Measurements from ENCODE around the gene FA2H.
"Not testable (repeated sequence)": the region's sequence is repeated elsewhere in the genome, so short reads cannot be mapped to it uniquely, and the experiment has no call there.

The FA2H gene

DNA sequence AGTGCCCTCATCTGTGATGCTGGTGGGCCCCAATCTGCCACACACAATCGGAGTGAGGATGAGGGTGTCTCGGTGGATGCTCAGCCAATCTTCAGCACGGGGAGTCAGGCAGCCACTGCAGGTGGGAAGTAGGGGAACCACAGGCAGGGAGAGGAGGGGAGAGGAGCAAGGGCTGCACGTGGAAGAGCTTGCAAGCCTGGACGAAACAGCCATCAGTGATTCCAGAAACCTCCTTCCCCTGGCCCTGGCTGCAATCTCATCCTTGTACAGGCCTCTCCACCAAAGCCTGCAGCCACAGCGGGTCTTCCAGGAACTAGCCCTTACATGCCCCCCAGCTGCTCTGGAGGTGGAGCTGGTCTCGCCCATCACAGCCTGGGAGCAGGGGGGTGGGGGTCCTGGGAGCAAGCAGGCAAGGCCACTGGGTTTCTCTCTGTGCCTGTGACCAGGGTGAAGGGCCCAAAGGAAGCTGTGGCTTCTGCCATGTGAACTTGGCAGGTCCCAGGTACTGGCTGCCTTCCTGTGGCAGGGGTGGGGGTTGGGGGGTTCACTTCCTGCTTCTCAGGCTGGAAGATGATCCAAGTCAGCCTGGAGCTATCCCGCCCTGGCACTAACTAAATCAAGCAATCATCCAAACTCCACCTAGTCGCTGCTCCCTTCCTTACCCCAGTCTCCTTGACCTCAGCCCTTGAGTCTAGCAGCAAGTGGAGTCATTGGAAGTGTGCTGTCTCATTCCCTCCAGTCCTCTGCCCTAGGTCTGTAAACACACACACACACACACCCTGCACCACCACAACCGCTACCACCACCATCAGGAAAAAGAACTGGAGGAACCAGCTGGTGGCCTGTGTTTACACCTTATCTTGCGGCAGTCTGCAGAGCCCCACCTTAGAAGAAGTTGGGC, 44.6 kb downstream of the FA2H start:
- TF ChIP-seq YY1 (IDR thresholded peaks at IDR 0.05; ENCODE audit: insufficient read depth, insufficient read length), result no peak
- TF ChIP-seq SUZ12 (IDR thresholded peaks at IDR 0.05; ENCODE audit: extremely low read depth, insufficient read depth, insufficient read length), result no peak
- peaks cover 13% of the 10 kb centered on the region; the same call in 1 of the 2 replicates for H3K9me3 ChIP-seq (ENCODE audit: insufficient read depth, low read length)
- no peak overlapping the region for H3K9ac ChIP-seq (ENCODE audit: insufficient read length, low read depth)
- H3K27me3 ChIP-seq (ENCODE audit: insufficient read depth, insufficient read length), result no peaks in the 10 kb centered on the region
- DNase-seq (ENCODE audit: low read depth, low spot score), result no peak
- no peaks in the 10 kb centered on the region for H3K36me3 ChIP-seq (ENCODE audit: insufficient read depth, insufficient read length, low read length)
- peaks cover 29% of the 10 kb centered on the region for H3K4me1 ChIP-seq (ENCODE audit: insufficient read depth, insufficient read length)
- no peak overlapping the region for H3K4me3 ChIP-seq (ENCODE audit: insufficient read length, low read depth)

GRCh38 chr16:74727903-74728302, 46.7 kb downstream of the FA2H start:
- Histone ChIP-seq H3K4me3 (ENCODE audit: insufficient read length, low read depth) (no peak overlapping the region), H3K9ac (ENCODE audit: insufficient read length, low read depth) (no peak overlapping the region)

GRCh38 chr16:74726716-74727115, 47.9 kb downstream of the FA2H start:
- Histone ChIP-seq H3K9me3 (ENCODE audit: insufficient read depth, low read length) (peaks cover 13% of the 10 kb centered on the region; the same call in 1 of the 2 replicates), H3K4me3 (ENCODE audit: insufficient read length, low read depth) (no peak overlapping the region)

More at GRCh38 chr16:74727903-74728302, 46.7 kb downstream of the FA2H start:
- H3K9me3 ChIP-seq (ENCODE audit: insufficient read depth, low read length), result peaks cover 13% of the 10 kb centered on the region; the same call in 1 of the 2 replicates
- TF ChIP-seq YY1 (IDR thresholded peaks at IDR 0.05; ENCODE audit: insufficient read depth, insufficient read length) (no peak), ZNF274 (IDR thresholded peaks at IDR 0.05; ENCODE audit: low read depth, low read length) (no peak), SUZ12 (IDR thresholded peaks at IDR 0.05; ENCODE audit: extremely low read depth, insufficient read depth, insufficient read length) (no peak)
- H3K36me3 ChIP-seq (ENCODE audit: insufficient read depth, insufficient read length, low read length), result no peaks in the 10 kb centered on the region
- H3K4me1 ChIP-seq (ENCODE audit: insufficient read depth, insufficient read length), result peaks cover 18% of the 10 kb centered on the region
- no peaks in the 10 kb centered on the region for H3K27me3 ChIP-seq (ENCODE audit: insufficient read depth, insufficient read length)
- DNase-seq (ENCODE audit: low read depth, low spot score), result no peak

DNA sequence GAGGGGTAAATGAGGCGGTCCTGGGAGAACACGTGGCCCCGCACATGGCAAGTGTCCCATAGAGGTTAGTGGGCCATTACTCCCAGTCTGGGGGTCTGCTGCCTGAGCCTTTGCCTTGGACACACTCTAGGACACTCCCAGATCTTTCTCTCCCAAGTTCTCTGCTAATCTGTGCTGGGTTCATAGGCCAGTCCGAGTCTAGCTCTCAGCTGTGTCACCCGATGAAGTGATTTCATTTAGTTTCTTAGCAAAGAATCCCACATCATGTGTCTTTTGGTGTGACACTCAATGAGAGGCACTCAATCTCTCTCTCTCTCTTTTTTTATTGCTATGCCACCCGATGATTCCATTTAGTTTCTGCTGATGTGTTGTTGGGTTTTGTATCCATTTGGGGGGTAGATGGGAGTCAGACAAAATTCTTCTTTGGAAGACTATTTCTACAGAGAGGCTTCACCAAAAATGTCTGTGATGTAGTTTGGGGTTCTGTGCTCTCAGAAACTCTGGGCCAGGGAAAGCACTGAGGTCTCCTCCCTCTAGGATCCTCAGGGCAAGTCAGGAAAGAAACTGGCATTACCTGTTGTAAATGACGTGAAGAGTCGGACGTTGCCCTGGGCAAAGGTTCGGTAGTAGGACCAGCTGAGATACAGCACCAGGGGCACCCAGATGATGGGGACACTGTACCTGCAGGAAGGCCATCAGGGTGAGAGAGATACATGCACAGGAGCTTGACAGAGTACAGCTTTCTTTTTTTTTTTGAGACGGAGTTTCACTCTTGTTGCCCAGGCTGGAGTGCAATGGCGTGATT, 48.8 kb downstream of the FA2H start:
- DNase-seq (ENCODE audit: low read depth, low spot score), result no peak
- no peaks in the 10 kb centered on the region for H3K36me3 ChIP-seq (ENCODE audit: insufficient read depth, insufficient read length, low read length)

More at GRCh38 chr16:74726716-74727115, 47.9 kb downstream of the FA2H start:
- no peak for DNase-seq (ENCODE audit: low read depth, low spot score)
- Histone ChIP-seq H3K36me3 (ENCODE audit: insufficient read depth, insufficient read length, low read length) (no peaks in the 10 kb centered on the region), H3K27me3 (ENCODE audit: insufficient read depth, insufficient read length) (no peaks in the 10 kb centered on the region), H3K4me1 (ENCODE audit: insufficient read depth, insufficient read length) (peaks cover 18% of the 10 kb centered on the region), H3K9ac (ENCODE audit: insufficient read length, low read depth) (no peak overlapping the region)
- no peak for TF ChIP-seq ZNF274 (IDR thresholded peaks at IDR 0.05; ENCODE audit: low read depth, low read length)
- TF ChIP-seq YY1 (IDR thresholded peaks at IDR 0.05; ENCODE audit: insufficient read depth, insufficient read length), result no peak
- no peak for TF ChIP-seq SUZ12 (IDR thresholded peaks at IDR 0.05; ENCODE audit: extremely low read depth, insufficient read depth, insufficient read length)

DNA sequence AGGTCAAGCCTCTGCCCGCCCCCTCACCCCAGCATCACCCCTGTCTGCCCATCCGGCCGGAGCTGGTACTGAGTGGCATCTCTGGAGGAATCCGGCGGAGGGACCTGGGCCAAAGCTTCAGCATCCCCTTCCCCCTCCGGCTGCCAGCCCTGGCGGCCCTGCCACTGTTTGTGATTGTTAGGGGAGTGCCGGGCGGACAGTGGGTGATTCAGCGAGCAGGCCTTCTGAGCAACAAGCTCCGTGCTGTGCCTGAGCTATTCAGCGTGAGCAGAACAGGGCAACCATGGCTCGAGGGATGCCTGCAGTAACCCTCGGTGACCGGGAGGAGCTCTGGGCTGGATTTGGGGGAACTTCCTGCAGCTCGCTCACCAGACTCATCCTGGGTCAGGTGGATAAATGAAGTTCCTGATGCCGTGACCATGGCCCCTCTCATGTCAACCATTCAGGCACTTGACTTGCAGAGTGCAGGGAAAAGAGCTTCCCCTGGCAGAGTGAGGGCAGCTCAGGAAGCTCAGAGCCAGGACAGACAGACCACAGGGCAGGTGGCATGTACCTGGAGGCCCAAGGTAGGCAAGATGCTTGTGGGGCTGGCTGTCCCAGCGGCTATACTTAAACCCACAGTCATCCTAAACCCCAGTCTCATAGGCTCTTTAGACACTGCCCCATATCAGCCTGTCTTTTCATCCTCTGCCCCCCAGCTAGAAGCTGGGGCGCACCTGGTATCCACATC, 49.6 kb downstream of the FA2H start:
- H3K27me3 ChIP-seq (ENCODE audit: insufficient read depth, insufficient read length), result no peaks in the 10 kb centered on the region
- H3K4me3 ChIP-seq (ENCODE audit: insufficient read length, low read depth), result no peak overlapping the region
- TF ChIP-seq YY1 (IDR thresholded peaks at IDR 0.05; ENCODE audit: insufficient read depth, insufficient read length), result no peak
- H3K36me3 ChIP-seq (ENCODE audit: insufficient read depth, insufficient read length, low read length), result no peaks in the 10 kb centered on the region
- peaks cover 13% of the 10 kb centered on the region; the same call in 1 of the 2 replicates for H3K9me3 ChIP-seq (ENCODE audit: insufficient read depth, low read length)
- DNase-seq (ENCODE audit: low read depth, low spot score), result no peak
- H3K9ac ChIP-seq (ENCODE audit: insufficient read length, low read depth), result no peak overlapping the region
- peaks cover 11% of the 10 kb centered on the region for H3K4me1 ChIP-seq (ENCODE audit: insufficient read depth, insufficient read length)

More for the DNA sequence above, 48.8 kb downstream of the FA2H start:
- TF ChIP-seq ZNF274 (IDR thresholded peaks at IDR 0.05; ENCODE audit: low read depth, low read length) (no peak), YY1 (IDR thresholded peaks at IDR 0.05; ENCODE audit: insufficient read depth, insufficient read length) (no peak)
- H3K4me3 ChIP-seq (ENCODE audit: insufficient read length, low read depth), result no peak overlapping the region
- peaks cover 13% of the 10 kb centered on the region; the same call in 1 of the 2 replicates for H3K9me3 ChIP-seq (ENCODE audit: insufficient read depth, low read length)
- peaks cover 18% of the 10 kb centered on the region for H3K4me1 ChIP-seq (ENCODE audit: insufficient read depth, insufficient read length)
- no peak overlapping the region for H3K9ac ChIP-seq (ENCODE audit: insufficient read length, low read depth)
- H3K27me3 ChIP-seq (ENCODE audit: insufficient read depth, insufficient read length), result no peaks in the 10 kb centered on the region

- Histone ChIP-seq H3K9ac (ENCODE audit: insufficient read length, low read depth) (no peak overlapping the region), H3K4me1 (ENCODE audit: insufficient read depth, insufficient read length) (peaks cover 8% of the 10 kb centered on the region), H3K9me3 (ENCODE audit: insufficient read depth, low read length) (peaks cover 13% of the 10 kb centered on the region; the same call in 1 of the 2 replicates), H3K4me3 (ENCODE audit: insufficient read length, low read depth) (no peak overlapping the region), H3K27me3 (ENCODE audit: insufficient read depth, insufficient read length) (no peaks in the 10 kb centered on the region), H3K36me3 (ENCODE audit: insufficient read depth, insufficient read length, low read length) (no peaks in the 10 kb centered on the region)
- no peak for TF ChIP-seq YY1 (IDR thresholded peaks at IDR 0.05; ENCODE audit: insufficient read depth, insufficient read length)
- TF ChIP-seq ZNF274 (IDR thresholded peaks at IDR 0.05; ENCODE audit: low read depth, low read length), result no peak
- no peak for TF ChIP-seq SUZ12 (IDR thresholded peaks at IDR 0.05; ENCODE audit: extremely low read depth, insufficient read depth, insufficient read length)
- no peak for DNase-seq (ENCODE audit: low read depth, low spot score)
Observed at GRCh38 chr16:74723256-74723655, 51.4 kb downstream of the FA2H start.

- not testable (repeated sequence) for H3K36me3 ChIP-seq (ENCODE audit: insufficient read depth, insufficient read length, low read length); H3K9me3 ChIP-seq (ENCODE audit: insufficient read depth, low read length); H3K9ac ChIP-seq (ENCODE audit: insufficient read length, low read depth); DNase-seq (ENCODE audit: low read depth, low spot score); H3K27me3 ChIP-seq (ENCODE audit: insufficient read depth, insufficient read length); H3K4me3 ChIP-seq (ENCODE audit: insufficient read length, low read depth); H3K4me1 ChIP-seq (ENCODE audit: insufficient read depth, insufficient read length)
Observed at GRCh38 chr16:74722156-74722555, 52.5 kb downstream of the FA2H start.
